ENCODE measurements around the gene RASSF8.

GRCh38 chr12:26088998-26089397 lies 130.5 kb downstream of the RASSF8 start:
- TF ChIP-seq EZH2 (IDR thresholded peaks at IDR 0.05; ENCODE audit: low read length, unreplicated experiment) (no peak), CTCF (conservative IDR thresholded peaks at IDR 0.05; ENCODE audit: low read depth, low read length) (no peak), EZH2phosphoT487 (IDR thresholded peaks at IDR 0.05; ENCODE audit: borderline replicate concordance, low read length) (no peak)
